D341Med (cell line): ENCODE data around the gene SERPIND1.
"Not testable (repeated sequence)": the region's sequence is repeated elsewhere in the genome, so short reads cannot be mapped to it uniquely, and the experiment has no call there.

Source experiments
- DNase-seq: peaks from one replicate; pipeline ENCODE4 v3.0.0; 2012; ENCODE audit warnings: low spot score

SERPIND1 gene, protein sequence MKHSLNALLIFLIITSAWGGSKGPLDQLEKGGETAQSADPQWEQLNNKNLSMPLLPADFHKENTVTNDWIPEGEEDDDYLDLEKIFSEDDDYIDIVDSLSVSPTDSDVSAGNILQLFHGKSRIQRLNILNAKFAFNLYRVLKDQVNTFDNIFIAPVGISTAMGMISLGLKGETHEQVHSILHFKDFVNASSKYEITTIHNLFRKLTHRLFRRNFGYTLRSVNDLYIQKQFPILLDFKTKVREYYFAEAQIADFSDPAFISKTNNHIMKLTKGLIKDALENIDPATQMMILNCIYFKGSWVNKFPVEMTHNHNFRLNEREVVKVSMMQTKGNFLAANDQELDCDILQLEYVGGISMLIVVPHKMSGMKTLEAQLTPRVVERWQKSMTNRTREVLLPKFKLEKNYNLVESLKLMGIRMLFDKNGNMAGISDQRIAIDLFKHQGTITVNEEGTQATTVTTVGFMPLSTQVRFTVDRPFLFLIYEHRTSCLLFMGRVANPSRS

DNA sequence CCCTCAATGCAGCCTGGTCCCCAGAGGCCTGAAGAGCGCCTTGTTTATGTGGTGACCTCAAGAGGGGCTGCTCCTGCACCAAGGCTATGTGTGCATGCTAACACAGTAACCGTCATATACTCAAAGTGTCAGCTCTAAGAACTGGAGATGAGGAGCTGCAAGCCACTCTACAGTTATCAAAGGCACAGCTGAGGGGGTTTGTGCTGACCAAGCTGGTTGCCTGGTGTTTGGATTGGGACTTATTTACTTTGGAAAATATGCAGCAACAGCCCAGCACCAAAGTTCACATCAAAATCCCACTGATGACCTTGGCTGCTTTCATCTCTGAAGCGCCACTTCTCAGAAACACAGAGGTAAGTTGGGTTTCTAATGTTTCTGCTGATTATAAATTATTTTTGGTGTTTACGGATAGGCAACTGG lies at the start of gene SERPIND1:
Gene SERPIND1 (plus strand): TSS at position 321 of the 420 bp plus-strand sequence. CDS start 5,200 bp downstream, outside the sequence.
- no peak for DNase-seq

DNA sequence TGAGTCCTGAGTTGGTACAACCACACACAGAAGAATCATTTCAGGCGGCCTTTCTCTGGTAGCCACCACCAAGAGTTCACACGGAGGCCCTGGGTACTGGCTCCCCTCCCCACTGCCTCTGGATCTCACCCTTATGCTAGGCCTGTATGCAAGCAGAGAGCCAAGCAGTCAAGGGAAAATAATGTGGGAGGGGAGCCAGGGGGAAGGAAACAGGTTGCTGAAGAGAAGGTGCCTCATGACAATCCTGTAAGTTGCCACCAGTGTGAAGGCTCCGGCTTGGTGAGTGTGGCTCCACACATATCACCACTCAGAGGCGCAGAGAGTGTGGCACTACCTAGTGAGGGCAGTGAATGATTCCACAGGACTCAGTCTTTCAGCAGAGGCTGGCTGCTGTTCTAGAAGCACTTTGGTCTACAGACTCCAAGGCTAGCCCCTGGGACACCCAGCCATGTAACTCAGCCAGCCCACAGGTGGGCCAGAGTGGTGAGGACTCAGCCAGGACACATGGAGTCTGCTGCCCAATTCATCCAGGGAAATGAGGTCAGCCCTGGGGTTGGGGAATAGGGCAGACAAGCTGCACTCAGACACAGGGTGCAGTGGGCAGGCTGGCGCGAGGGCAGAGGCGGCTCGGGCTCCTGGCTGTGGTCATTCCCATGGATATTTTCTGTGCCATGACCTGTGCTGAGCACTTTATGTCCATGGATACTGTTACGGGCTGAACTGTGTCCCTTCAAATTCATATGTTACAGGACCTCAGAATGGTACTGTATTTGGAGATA lies 49.0 kb upstream of the SERPIND1 start:
- no peak for DNase-seq

GRCh38 chr22:20725987-20726558 lies 47.8 kb upstream of the SERPIND1 start:
- DNase-seq: no peak

- DNase-seq: no peak
Measured at GRCh38 chr22:20727118-20728015, 46.5 kb upstream of the SERPIND1 start.

- no peak for DNase-seq
Measured at GRCh38 chr22:20728523-20729190, 45.3 kb upstream of the SERPIND1 start.

- no peak for DNase-seq
Measured at GRCh38 chr22:20729194-20729593, 44.7 kb upstream of the SERPIND1 start.

DNA sequence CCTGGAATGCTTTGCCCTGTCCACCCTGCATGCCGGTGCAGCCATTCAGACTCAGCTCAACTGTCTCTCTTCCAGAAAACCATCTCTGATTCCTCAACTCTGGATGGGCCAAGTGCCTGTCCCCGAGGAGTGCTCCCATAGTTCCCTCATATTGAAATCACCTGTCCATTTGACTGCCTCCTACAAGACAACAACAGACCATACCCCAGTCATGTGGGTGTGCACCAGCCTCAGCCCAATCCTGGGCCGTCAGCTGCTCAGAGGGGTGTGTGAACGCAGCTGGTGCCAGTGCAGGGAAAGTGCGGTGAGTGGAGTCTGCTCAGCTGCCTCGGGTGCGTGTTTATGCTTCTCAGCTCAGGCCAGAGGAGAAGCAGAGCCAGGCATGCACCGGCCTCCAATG lies 41.5 kb upstream of the SERPIND1 start:
- not testable (repeated sequence) for DNase-seq

GRCh38 chr22:20735356-20736162 lies 38.4 kb upstream of the SERPIND1 start:
- not testable (repeated sequence) for DNase-seq

GRCh38 chr22:20736891-20737290 lies 37.0 kb upstream of the SERPIND1 start:
- not testable (repeated sequence) for DNase-seq

- DNase-seq: no peak
Measured at GRCh38 chr22:20738394-20739089, 35.4 kb upstream of the SERPIND1 start.

DNA sequence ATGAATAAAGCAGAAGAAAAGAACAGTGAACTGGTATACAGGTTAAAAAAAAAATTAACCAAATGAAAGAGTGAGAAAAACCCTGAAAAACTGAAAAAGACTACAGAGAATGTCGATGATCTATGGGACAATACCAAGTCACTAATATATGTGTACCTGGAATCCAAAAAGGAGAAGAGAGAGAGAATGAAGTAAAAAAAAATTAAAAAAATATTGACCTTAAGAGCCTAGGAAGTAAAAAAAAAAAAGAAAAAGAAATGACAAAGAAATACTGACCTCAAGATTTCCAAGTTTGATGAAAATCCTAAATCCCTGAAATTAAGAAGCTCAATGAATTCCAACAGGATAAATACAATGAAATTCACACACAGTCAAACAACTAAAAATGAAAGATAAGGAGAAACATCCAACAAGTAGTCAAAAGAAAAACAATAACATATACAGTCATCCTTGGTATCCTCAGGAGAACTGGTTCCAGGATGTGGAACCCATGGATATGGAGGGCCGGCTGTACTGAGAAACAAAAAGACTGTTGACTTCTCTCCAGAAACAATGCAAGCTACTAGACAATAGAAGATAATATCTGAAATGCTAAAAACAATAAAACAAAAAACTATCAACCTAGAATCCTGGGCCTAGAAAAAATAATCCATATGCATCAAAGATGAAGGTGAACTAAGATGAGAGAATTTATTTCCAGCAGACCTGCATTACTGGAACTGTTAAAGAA lies 33.5 kb upstream of the SERPIND1 start:
- DNase-seq: no peak

DNA sequence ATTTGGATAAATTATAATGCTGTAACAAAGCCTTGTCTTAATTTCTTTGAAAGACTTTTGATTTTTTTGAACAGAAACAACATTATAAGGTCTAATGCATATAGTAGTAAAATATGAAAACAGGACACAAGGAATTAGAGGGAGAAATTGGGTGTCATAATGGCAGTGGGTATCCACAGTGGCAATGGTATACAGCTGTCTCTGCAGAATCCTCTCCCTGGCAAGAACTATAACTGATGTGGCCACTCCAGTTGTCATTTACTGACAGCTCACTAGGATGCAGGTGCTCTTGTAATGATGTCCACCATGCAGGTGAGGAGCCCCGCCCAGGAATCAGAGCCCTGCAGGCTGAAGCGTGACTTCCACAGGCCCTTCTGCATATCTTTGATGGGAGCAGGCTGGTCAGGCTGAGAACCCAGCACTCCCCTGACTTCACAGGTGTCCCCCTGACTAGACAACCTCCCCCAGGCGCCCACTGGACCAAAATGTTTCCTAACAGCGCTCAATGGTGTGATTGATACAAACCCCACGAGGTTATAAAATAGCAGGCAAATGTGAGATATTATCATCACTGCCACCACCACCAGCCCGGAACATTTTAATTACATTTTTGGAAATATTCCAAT lies 32.8 kb upstream of the SERPIND1 start:
- no peak for DNase-seq

- peak; percentile 63 for DNase-seq
Measured at GRCh38 chr22:20741634-20742581, 32.0 kb upstream of the SERPIND1 start.

DNA sequence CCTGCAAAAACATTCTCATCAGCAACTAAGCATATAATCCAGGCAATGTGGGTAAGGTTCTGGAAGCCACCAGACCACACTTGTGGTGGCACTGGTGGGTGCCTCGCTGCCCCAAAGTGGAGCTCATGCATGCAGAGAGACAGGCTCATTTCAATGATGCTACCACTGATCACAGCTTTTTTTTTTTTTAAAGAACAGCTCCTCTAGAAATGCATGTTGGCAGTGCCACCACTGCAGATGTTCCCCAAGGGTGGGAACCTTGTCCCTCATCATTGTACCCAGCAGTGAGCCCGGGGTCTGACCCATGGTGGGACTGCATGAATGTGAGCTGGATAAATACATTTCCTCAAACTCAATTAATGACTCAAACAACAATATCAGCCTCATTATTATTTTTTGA lies 31.1 kb upstream of the SERPIND1 start:
- DNase-seq: no peak

- no peak for DNase-seq
Measured at GRCh38 chr22:20744456-20744855, 29.5 kb upstream of the SERPIND1 start.

DNA sequence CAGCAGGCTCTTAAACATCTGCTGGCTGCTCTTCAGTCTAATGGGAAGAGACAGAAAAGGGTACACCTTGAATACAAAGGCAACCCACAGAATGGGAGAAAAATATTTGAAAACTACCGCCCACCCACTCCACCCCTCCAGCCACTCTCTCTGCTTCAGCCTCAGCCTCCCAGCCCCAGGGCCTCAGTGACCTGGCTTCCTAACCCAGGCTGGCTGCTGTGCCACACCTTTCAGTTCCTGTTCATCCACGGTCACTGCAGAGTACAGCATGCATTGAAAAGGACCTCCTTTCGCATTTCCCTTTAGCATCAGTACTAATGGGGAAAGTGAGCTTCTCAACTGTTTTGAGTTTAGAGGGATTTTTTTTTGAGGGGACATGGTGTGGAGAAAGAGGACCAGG lies 28.8 kb upstream of the SERPIND1 start:
- DNase-seq: no peak
